Adrenal gland (tissue), 12 donors: ENCODE data around the gene CCDC6. TPM values are rescaled to one million over a fixed set of nuclear protein-coding genes. Genes with fewer than 3 reads are reported as not detected.

ENCODE experiments used
- DNase-seq, 7 donors: peaks; one replicate each; pipeline ENCODE4 v3.0.0-alpha.2; 2019 to 2020
- H3K27ac ChIP-seq, 5 donors: fragments of 200-600 bp; sonication (generic) in 4 of 5; 1 replicate in 3 of 5; 2 replicates in 2 of 5; pipeline versions ENCODE4 v1.5.1 to v1.8.0; 2016 to 2020; ENCODE audit warnings: mild to moderate bottlenecking in 1 of 5
- H3K27me3 ChIP-seq: fragments of 200-600 bp; 2 replicates; pipeline ENCODE4 v1.8.0; 2021
- H3K36me3 ChIP-seq, 2 donors: fragments of 200-600 bp; replicated peaks in 1 of 2; 1 replicate in 1 of 2; 2 replicates in 1 of 2; pipeline versions ENCODE4 v1.5.1 to v1.8.0; 2018 to 2022
- H3K4me1 ChIP-seq, 2 donors: fragments of 200-600 bp; replicated peaks in 1 of 2; 1 replicate in 1 of 2; 2 replicates in 1 of 2; pipeline versions ENCODE4 v1.5.1 to v1.8.0; 2018 to 2021
- H3K4me3 ChIP-seq, 4 donors: fragments of 200-600 bp; sonication (generic) in 3 of 4; one replicate each; pipeline ENCODE4 v1.5.1; 2016 to 2018
- H3K9me3 ChIP-seq, 3 donors: fragments of 200-600 bp; sonication (generic) in 1 of 3; replicated peaks in 1 of 3; 1 replicate in 2 of 3; 2 replicates in 1 of 3; pipeline versions ENCODE4 v1.5.1 to v1.8.0; 2016 to 2021
- POLR2A ChIP-seq, 2 donors: fragments of 450-650 bp; IDR thresholded peaks; one replicate each; pipeline ENCODE4 v1.6.1; 2017; ENCODE audit warnings: antibody characterized with exemption in 2 of 2, mild to moderate bottlenecking in 2 of 2, moderate library complexity in 1 of 2
- WGBS, 4 donors: extraction: QIAGEN DNeasy Blood & Tissue Kit in 2 of 4; methylation state at CpG; one replicate each; pipeline versions ENCODE4 v1.1.5 to v1.1.7; 2013 to 2017; 5-methylcytosine and 5-hydroxymethylcytosine counted together
- intact Hi-C, 2 donors: fragments of 100-400 bp; cut with DNase I; formaldehyde crosslinking; loops; one replicate each; pipeline versions ENCODE4 v1.14.1 to v1.15.0; 2022 to 2023
- polyA plus RNA-seq, 3 donors: library from polyadenylated mRNA; stranded (reverse); fragments of 200-250 nt in 2 of 3; fragments of 350-450 nt in 1 of 3; fragmentation: Illumina TruSeq in 1 of 3; extraction: RNeasy Lipid Tissue Mini Kit (QIAGEN cat#74804) in 1 of 3; gene quantifications; one replicate each; pipeline ENCODE4 v1.2.3, GENCODE V29; 2013 to 2014
- total RNA-seq, 9 donors: library from RNA; depleted of rRNA in 4 of 9; stranded (reverse); fragments of >200 nt in 4 of 9; fragments of 120-200 nt in 1 of 9; fragmentation: NEBNext Ultra II Directional in 1 of 9; extraction: Animal tissue kit (Norgen Biotek cat#: 25700) in 1 of 9; gene quantifications; one replicate each; pipeline versions ENCODE4 v1.1.0 to v1.2.4, GENCODE V29; 2013 to 2023
- TF ChIP-seq, protein P1 (sequence below), 6 experiments: fragments of 450-650 bp in 4 of 6; fragments of 200-600 bp in 2 of 6; sonication (generic) in 1 of 6; IDR thresholded peaks; 1 replicate in 5 of 6; 2 replicates in 1 of 6; pipeline versions ENCODE4 v1.5.1 to v1.8.0; 2016 to 2021; ENCODE audit warnings: antibody characterized with exemption in 6 of 6, mild to moderate bottlenecking in 2 of 6, moderate library complexity in 1 of 6
- donor health status: healthy with polysubstance abuse.
- donor health status: Bipolar disorder and iron deficiency.
- donor health status: DM: yes; HTN: yes; CAD: no.
- donor health status: DM: no; HTN: no; CAD: no.
- donor health status: DM: no; HTN: no; CAD: no.
- donor health status: DM: yes; HTN: yes; CAD: no.

Gene CCDC6
- total and polyA plus RNA-seq, 12 donors = 7.1 to 53.3 (median 32.9) TPM

DNA sequence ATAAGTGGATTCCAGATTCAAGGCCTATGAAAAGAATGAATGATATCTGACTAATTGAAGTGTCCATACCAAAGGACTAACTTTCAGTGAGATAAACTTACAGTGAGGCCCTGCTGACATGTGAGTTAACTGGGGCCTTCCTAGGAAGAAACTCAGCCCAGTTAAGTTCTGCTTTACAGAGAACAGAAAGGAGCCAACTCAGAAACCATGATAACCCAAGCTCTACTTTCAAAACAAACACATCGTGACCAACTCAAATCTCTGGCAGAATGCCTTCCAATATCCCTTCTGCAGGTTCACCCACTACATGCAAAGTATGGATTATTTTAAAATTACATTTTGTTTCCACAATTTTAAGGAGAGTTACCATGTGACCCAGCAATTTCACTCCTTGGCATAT lies 77.3 kb downstream of the CCDC6 start:
- no peak overlapping the region for H3K4me3 ChIP-seq
- peaks cover 12 to 14% of the 10 kb centered on the region in 2 donors for H3K4me1 ChIP-seq
- intact Hi-C loops = no loop called here
- no peaks in the 10 kb centered on the region for H3K27me3 ChIP-seq
- no peaks in the 10 kb centered on the region for H3K36me3 ChIP-seq
- TF ChIP-seq, protein P1, sequence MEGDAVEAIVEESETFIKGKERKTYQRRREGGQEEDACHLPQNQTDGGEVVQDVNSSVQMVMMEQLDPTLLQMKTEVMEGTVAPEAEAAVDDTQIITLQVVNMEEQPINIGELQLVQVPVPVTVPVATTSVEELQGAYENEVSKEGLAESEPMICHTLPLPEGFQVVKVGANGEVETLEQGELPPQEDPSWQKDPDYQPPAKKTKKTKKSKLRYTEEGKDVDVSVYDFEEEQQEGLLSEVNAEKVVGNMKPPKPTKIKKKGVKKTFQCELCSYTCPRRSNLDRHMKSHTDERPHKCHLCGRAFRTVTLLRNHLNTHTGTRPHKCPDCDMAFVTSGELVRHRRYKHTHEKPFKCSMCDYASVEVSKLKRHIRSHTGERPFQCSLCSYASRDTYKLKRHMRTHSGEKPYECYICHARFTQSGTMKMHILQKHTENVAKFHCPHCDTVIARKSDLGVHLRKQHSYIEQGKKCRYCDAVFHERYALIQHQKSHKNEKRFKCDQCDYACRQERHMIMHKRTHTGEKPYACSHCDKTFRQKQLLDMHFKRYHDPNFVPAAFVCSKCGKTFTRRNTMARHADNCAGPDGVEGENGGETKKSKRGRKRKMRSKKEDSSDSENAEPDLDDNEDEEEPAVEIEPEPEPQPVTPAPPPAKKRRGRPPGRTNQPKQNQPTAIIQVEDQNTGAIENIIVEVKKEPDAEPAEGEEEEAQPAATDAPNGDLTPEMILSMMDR (IDR thresholded peaks at IDR 0.05) = no peak
- no peak for TF ChIP-seq POLR2A (IDR thresholded peaks at IDR 0.05)
- no peak overlapping the region for H3K27ac ChIP-seq
- DNase-seq = no peak
- 50 to 61% (median 54%) methylated on average over 1 of the region's 1 CpG for WGBS, 4 donors
- no peaks in the 10 kb centered on the region for H3K9me3 ChIP-seq

DNA sequence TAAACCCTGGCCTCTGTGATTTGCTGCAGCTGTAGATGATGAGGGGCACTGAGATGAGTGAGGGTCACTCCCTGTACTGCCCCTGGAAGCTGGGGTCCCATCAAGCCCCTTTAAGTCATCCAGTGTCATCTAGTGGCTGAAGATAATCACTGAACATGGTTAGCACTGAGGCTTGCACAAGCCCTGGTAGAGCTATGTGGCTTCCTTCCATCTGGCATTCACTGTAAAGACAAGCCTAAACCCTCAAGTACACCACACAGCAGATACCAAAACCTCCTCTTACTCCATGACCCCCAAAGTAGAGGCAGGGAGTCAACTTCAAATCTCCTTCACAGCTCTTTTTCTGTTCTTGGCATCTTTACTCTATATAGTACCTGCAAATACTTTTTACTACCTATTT lies 80.4 kb downstream of the CCDC6 start:
- Histone ChIP-seq H3K36me3 (no peaks in the 10 kb centered on the region), H3K4me1 (peaks cover 24 to 29% of the 10 kb centered on the region in 2 donors), H3K9me3 (no peaks in the 10 kb centered on the region), H3K27me3 (no peaks in the 10 kb centered on the region), H3K4me3 (no peak overlapping the region), H3K27ac (no peak overlapping the region)
- TF ChIP-seq POLR2A (IDR thresholded peaks at IDR 0.05) = no peak
- TF ChIP-seq, protein P1 (IDR thresholded peaks at IDR 0.05) = no peak
- intact Hi-C loops = no loop called here
- DNase-seq = no peak

DNA sequence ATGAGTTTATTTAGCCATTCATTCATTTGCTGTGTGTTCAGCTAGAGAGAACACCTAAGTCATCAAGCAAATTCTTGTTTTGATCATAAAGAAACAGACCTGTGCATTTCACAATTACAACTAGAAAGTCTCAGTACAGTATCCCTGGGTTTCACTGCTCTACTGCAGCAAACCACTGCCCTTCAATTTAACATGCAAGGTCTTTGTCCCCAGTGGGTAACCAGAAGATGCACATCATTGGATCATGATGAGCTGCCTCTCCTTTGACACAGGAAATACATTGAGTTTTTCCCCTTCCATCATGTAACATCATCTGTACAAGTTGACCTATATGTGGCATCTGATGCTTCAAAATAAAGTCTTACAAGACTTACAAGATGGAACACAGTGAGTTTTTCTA lies 82.6 kb downstream of the CCDC6 start:
- no peaks in the 10 kb centered on the region for H3K27me3 ChIP-seq
- intact Hi-C loops = no loop called here
- no peaks in the 10 kb centered on the region for H3K36me3 ChIP-seq
- H3K4me3 ChIP-seq = no peak overlapping the region
- peaks cover 24 to 29% of the 10 kb centered on the region in 2 donors for H3K4me1 ChIP-seq
- H3K27ac ChIP-seq = no peak overlapping the region
- TF ChIP-seq POLR2A (IDR thresholded peaks at IDR 0.05) = no peak
- TF ChIP-seq, protein P1 (IDR thresholded peaks at IDR 0.05) = no peak
- no peak for DNase-seq
- no peaks in the 10 kb centered on the region for H3K9me3 ChIP-seq

DNA sequence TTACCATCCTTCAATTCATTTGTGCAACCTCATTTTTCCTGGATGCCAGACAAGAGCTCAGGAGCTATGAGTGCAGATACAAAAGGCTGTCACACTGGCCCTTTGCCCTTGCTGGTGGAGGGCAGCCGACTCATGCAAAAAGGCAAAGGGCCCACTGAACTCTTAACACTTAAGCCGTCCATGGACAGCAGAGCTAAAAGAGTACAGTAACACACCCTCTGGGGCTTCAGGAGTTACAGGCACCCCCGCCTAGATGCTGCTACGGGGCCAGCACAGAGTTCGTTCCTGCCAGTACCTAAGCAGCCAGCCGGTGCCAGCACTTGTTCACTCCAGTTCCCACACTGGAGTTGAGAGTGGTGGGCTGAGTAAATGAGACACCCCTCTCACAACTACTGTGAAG lies 83.2 kb downstream of the CCDC6 start:
- DNase-seq = no peak
- TF ChIP-seq, protein P1 (IDR thresholded peaks at IDR 0.05) = no peak
- TF ChIP-seq POLR2A (IDR thresholded peaks at IDR 0.05) = no peak
- no peaks in the 10 kb centered on the region for H3K36me3 ChIP-seq
- H3K9me3 ChIP-seq = no peaks in the 10 kb centered on the region
- no peak overlapping the region for H3K27ac ChIP-seq
- WGBS, 4 donors = 86 to 98% (median 94%) methylated on average over 4 to 6 of the region's 6 CpGs
- H3K4me1 ChIP-seq = peaks cover 24 to 30% of the 10 kb centered on the region in 2 donors
- H3K27me3 ChIP-seq = no peaks in the 10 kb centered on the region
- intact Hi-C loops = no loop called here
- no peak overlapping the region for H3K4me3 ChIP-seq
